Tongue (tissue), 2 donors: Measurements from ENCODE around the gene DEF6. TPM values are rescaled to one million over a fixed set of nuclear protein-coding genes. Genes with fewer than 3 reads are reported as not detected.

ENCODE experiments used
- DNase-seq: peaks from one replicate; pipeline ENCODE4 v3.0.0-alpha.2; 2015
- total RNA-seq: library from RNA; depleted of rRNA; stranded (reverse); fragments of >200 nt; gene quantifications from one replicate; pipeline ENCODE4 v1.2.3, GENCODE V29; 2014

Gene DEF6
- total RNA-seq, 1 donor from 2014 or later: 11.6 TPM

DNA sequence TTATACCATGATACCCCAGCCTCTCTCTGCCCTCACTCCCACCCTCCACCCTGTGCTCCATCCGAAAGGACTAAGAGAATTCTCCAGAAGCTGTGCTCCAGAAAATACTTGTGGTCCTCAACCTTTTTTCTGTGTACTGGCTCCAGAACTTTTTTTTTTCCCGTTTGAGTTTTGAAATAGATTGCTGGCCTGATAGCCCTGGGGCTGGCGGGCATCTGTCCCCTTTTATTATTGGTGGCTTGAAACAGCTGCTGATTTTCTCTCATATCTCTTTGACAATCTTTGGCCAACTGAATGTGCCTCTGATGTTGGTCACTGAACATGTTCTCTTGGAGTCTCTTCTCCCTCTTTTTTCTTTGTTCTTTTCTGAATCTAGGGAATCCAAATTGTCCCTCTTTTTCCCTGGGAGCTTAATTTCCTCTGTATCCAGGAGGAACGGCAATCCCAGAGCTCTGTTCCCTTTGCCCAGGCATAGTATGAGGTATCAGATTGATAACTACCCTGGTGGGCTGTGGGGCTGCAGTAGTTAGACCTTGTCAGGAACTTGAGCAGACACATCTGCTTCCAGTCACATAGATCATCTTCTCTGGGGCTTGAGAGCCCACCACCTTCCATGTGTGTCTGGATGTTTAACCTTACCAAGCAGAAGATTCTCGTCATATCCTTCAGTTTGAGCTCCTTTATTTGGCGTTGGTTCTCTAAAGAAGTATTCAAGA is 46.4 kb downstream of the DEF6 start:
- DNase-seq: no peak

DNA sequence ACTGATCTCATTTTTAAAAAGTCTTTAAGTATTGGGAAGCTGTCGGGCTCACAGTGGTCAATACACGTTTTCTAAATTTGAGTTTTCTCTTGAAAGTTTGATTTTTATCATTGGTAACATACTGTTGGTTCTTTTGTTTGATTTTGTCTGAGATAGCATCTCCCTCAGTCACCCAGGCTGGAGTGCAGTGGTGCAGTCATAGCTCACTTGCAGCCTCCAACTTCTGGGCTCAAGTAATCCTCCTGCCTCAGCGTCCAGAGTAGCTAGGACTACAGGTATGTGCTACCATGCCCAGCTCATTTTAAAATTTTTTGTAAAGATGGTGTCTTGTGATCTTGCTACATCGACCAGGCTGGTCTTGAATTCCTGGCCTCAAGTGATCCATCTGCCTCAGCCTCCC is 53.8 kb downstream of the DEF6 start:
- no peak for DNase-seq

GRCh38 chr6:35352735-35353134 is 55.1 kb downstream of the DEF6 start:
- DNase-seq: no peak

GRCh38 chr6:35354361-35355135 is 56.9 kb downstream of the DEF6 start:
- no peak for DNase-seq

DNA sequence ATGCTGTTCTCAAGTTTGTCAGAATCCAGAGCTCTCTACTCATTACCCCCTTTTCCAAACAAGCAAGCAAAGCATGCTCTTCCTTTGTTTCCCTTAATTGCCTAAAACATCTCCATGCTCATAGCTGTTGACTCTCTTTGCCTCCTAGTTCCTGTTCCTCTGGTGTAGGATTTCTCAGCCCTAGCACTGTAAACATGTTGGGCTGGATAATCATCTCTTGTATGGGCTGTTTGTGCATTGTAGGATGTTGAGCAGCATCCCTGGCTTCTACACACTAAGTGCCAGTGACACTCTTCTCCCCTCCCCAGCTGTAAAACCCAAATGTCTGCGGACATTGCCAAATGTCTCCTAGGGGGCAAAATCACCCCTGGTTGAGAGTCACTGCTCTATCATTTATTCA is 58.8 kb downstream of the DEF6 start:
- DNase-seq: no peak

- DNase-seq: no peak
These were observed 60.1 kb downstream of the DEF6 start for GRCh38 chr6:35357677-35358076.

DNA sequence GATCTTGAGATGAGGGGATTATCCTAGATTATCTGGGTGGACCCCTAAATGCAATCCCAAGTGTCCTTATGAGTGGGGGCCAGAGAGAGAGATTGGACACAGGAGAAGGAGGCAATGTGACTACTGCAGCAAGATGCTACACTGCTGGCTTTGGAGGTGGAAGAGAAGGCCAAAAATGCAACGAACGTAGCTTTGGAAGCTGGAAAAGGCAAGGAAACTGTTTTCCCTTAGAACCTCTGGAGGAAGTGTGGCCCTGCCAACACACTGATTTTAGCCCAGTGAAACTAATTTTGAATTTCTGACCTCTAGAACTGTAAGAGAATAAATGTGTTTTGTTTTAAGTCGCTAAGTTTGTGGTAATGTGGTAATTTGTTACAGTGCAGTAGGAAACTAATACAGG is 60.5 kb downstream of the DEF6 start:
- DNase-seq: peak; percentile 46

DNA sequence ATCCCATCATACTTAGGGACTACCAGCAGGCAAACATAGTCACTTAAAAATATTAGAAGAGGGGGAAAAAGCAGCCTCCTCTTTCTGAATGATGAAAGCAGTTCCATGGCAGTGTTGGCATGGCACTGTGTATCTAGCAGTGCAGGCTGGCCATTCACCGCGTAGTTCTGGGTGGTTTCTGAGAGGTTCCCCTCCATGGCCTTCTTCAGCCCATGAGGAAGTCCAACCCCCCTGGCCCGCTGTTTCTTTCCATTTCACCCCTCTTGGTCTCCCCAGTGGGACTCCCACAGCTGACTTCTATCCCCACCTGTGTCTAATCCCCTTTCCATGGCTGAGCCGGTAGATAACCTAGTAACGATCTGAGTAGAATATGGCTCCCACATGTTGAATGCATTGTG is 61.7 kb downstream of the DEF6 start:
- DNase-seq: no peak

DNA sequence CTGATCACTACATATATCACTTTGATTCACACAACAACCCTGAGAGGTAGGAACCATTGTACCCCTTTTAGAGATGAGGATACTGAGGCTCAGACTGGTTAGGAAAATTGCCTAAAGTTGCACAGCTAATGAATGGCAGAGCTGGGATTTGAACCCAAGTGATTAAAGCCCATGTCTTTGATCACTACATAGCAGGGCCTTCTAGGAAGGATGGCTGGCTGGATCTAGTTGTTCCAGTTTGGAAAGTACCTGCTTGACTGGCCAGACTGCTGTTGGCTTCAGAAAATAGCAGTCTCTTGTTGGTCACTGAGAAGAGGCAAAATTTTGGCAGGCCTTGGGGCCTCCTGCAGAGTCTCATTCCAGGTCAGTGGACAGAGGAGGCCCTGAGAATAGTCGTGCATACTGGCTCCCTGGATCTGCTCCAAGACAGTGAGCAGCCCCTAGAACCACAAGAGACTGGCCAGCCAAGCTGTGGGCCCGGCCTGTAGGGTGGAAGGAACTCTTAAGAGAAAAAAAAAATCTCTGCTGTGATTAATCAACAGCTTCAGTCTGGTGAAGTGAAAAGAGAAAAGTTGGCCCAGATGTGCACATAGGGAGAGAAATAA is 62.2 kb downstream of the DEF6 start:
- DNase-seq: peak; percentile 47

- peak; percentile 81 for DNase-seq
These were observed 62.9 kb downstream of the DEF6 start for GRCh38 chr6:35360349-35361138.

DNA sequence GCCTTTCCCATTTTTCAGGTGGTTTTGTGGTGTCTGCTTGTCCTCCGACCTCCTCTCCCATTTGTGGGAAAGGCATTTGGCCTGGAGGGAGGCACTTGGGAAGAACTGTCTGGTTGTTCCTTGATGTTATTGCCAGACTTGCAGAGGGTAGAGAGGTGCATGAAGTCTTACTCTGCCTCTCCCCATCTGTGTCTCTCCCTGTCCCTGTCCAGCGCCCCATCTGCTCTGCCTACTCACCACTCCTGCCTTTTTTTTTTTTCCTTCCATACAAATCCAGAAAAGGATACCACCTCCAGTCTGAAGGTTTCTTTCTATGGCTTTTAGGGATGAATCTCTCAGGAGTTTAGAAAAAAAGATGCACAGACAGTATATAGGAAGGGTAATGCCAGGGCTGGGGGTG is 64.6 kb downstream of the DEF6 start:
- no peak for DNase-seq

GRCh38 chr6:35363293-35363750 is 65.7 kb downstream of the DEF6 start:
- peak; percentile 85 for DNase-seq

DNA sequence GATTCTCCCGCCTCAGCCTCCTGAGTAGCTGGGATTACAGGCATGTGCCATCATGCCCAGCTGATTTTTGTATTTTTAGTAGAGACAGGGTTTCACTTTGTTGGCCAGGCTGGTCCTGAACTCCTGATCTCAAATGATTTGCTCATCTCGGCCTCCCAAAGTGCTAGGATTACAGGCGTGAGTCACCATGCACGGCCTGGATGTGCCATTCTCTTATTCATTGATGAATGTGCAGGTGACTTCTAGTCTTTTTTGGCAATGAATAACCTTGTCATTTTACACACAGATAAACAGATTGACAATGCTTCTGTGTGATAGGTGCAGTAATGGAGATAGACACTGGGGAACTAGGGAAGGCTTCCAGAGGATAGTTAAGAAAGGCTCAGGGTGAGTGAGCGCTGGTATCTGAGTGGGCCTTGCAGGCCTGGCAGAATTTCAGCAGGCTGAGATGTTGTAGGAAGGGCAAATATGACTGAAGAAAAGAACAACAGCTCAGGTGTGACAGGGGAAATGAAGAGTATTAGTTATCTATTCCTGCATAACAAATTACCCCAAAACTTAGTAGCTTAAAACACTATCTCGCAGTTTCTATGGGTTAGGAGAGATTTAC is 68.1 kb downstream of the DEF6 start:
- no peak for DNase-seq

GRCh38 chr6:35366204-35366596 is 68.6 kb downstream of the DEF6 start:
- DNase-seq: no peak

- no peak for DNase-seq
These were observed 70.0 kb downstream of the DEF6 start for GRCh38 chr6:35367646-35368037.

DNA sequence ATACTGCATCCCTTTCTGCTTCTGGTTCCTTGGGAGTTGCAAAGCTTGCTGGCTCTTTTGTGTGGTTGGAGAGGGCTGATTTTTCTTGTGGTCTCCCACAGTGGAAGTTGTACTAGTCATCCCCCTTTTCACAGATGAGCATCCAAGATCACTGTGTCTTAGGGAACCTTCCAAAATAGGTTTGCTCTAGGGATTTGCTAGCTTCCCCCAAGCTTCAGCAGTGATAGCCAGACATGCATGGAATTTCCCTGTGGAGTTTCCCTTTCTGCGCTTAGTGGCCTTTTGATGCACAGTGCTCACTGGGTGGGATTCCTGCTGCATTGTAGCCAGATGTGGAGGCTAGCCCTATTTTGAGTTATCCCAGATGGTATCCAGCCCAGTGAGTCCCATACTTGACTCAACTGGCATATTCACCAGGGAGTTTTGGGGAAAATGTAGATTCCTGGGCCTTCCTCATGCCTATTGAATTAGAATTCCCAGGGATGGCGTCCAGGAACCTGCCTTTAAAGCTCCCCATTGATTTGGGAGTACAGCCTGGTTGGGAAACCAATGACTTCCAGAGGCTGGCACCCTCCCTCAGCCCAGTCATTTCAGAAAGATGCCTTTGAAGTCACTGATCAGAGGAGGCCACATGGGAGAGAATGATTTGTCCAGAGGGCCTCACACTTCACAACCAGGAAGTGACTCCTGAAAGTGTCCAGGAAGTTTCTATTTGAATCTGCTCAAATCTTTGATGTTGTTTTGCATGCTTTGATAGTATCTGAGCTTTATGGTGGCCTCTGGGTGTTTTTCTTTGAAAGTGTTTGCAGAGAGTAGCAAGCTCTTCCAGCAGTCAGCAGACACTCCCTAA is 70.6 kb downstream of the DEF6 start:
- no peak for DNase-seq

DNA sequence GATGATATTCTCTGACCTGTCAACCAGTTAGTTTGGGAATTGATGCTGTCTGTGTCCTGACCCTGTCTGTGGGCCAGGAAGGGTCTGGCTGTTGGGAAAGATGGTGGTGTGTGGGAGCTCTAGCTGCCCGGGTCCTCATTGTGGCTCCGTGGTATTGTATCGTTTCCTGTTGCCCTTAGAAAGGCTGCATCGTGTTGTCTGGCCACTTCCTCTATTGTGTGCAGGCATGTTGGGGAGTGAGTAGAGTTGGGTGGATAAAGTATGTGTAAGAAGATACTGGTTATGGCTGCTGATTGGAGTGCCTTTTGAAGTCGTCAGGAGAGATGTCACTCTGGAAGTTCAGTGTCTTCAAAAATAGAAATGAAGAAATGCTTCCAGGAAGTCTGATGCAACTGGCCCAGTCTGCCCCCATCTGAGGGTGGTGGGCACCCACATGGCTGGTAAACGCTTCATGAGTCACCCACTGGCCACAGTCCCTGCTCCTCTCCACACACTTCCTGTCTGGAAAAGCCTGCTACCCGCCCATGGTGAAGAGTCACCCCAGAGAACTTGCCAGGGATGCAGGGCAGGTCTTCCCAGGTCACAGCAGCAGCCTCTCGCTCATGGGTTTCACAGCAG is 72.6 kb downstream of the DEF6 start:
- no peak for DNase-seq

- DNase-seq: no peak
These were observed 73.3 kb downstream of the DEF6 start for GRCh38 chr6:35370785-35371493.
